Activated B cell treated with CpG ODN at 0.5 μM for 24 hours (primary cell): ENCODE measurements around the gene SRF. TPM values are rescaled to one million over a fixed set of nuclear protein-coding genes. Genes with fewer than 3 reads are reported as not detected.

Source experiments
- ATAC-seq: fragments of 200-7000 bp; cut with Tn5 transposase; one replicate; pipeline ENCODE4 v1.10.0; 2021; ENCODE audit warnings: low read depth, mild to moderate bottlenecking, moderate library complexity
- CTCF ChIA-PET: fragments of 350-600 bp; sonication (Branson Sonifier 250); formaldehyde crosslinking; loops from one replicate; lab custom pipeline; 2021; ENCODE audit warnings: antibody characterized with exemption; lab: Charles Lee
- POLR2A ChIA-PET: fragments of 350-600 bp; sonication (Branson Sonifier 250); formaldehyde crosslinking; loops from one replicate; lab custom pipeline; 2021; ENCODE audit warnings: antibody characterized with exemption; lab: Charles Lee
- DNase-seq: peaks from one replicate; pipeline ENCODE4 v3.0.0; 2022
- H3K27ac Mint-ChIP-seq: one replicate; pipeline ENCODE4 v1.8.0; 2020; ENCODE audit warnings: mixed read lengths
- H3K27me3 Mint-ChIP-seq: one replicate; pipeline ENCODE4 v1.8.0; 2021; ENCODE audit warnings: mixed read lengths
- H3K36me3 Mint-ChIP-seq: one replicate; pipeline ENCODE4 v1.8.0; 2021; ENCODE audit warnings: low read depth, mixed read lengths
- H3K4me1 Mint-ChIP-seq: one replicate; pipeline ENCODE4 v1.8.0; 2021; ENCODE audit warnings: mixed read lengths
- H3K4me3 Mint-ChIP-seq: one replicate; pipeline ENCODE4 v1.8.0; 2020; ENCODE audit warnings: mild to moderate bottlenecking, mixed read lengths
- H3K9me3 Mint-ChIP-seq: one replicate; pipeline ENCODE4 v1.8.0; 2020; ENCODE audit warnings: mixed read lengths
- CTCF ChIP-seq: fragments of 200-600 bp; IDR thresholded peaks from one replicate; pipeline ENCODE4 v1.8.0; 2022; ENCODE audit warnings: antibody characterized with exemption, mild to moderate bottlenecking
- intact Hi-C: fragments of 100-400 bp; cut with micrococcal nuclease; formaldehyde crosslinking; loops from one replicate; pipeline ENCODE4 v1.15.1; 2024
- total RNA-seq: library from RNA; stranded (reverse); gene quantifications from 2 replicates; pipeline ENCODE4 v1.2.3, GENCODE V29; 2022

The SRF gene
- total RNA-seq, 1 donor from 2014 or later: 35.9 TPM

DNA sequence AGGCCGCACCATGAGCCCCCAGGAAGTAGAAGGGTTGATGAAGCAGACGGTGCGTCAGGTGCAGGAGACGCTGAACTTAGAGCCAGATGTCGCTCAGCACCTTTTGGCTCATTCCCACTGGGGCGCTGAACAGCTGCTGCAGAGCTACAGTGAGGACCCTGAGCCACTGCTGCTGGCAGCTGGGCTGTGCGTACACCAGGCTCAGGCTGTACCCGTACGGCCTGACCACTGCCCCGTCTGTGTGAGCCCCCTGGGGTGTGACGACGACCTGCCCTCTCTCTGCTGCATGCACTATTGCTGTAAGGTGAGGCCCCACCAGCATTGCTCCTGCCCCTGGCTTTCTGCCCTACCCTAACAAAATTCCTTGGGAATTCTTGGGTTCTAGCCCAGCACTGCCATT lies 45.1 kb downstream of the SRF start:
- ATAC-seq: no peak
- intact Hi-C loops: no loop called here
- ChIA-PET CTCF (interaction anchor here (1.1 kb wide), 1 partner anchor 13 kb away, joined by 3 read pairs; the partner anchor contains the start of gene DNPH1), POLR2A (no interaction called here)
- no peaks in the 10 kb centered on the region for H3K27me3 Mint-ChIP-seq
- no peak for DNase-seq
- H3K9me3 Mint-ChIP-seq: no peaks in the 10 kb centered on the region
- H3K27ac Mint-ChIP-seq: no peak overlapping the region
- H3K4me1 Mint-ChIP-seq: no peaks in the 10 kb centered on the region
- no peak for TF ChIP-seq CTCF
- peaks cover 68% of the 10 kb centered on the region for H3K36me3 Mint-ChIP-seq
- no peak overlapping the region for H3K4me3 Mint-ChIP-seq

- ChIA-PET POLR2A (no interaction called here), CTCF (interaction anchor here (0.7 kb wide), 1 partner anchor 139 kb away, joined by 3 read pairs; no protein-coding TSS in a partner anchor)
- no peak overlapping the region for H3K4me3 Mint-ChIP-seq
- H3K4me1 Mint-ChIP-seq: peaks cover 9% of the 10 kb centered on the region
- intact Hi-C loops: no loop called here
- H3K9me3 Mint-ChIP-seq: no peaks in the 10 kb centered on the region
- ATAC-seq: no peak
- no peak overlapping the region for H3K27ac Mint-ChIP-seq
- peaks cover 69% of the 10 kb centered on the region for H3K36me3 Mint-ChIP-seq
- no peaks in the 10 kb centered on the region for H3K27me3 Mint-ChIP-seq
- DNase-seq: no peak
- no peak for TF ChIP-seq CTCF
These were observed 46.3 kb downstream of the SRF start for GRCh38 chr6:43217351-43217750.

GRCh38 chr6:43219119-43219518 lies 48.0 kb downstream of the SRF start:
- ATAC-seq (no peak), DNase-seq (no peak)
- H3K27me3 Mint-ChIP-seq: no peaks in the 10 kb centered on the region
- H3K9me3 Mint-ChIP-seq: no peaks in the 10 kb centered on the region
- no peak overlapping the region for H3K4me3 Mint-ChIP-seq
- intact Hi-C loops: no loop called here
- H3K4me1 Mint-ChIP-seq: peaks cover 26% of the 10 kb centered on the region
- no peak for TF ChIP-seq CTCF
- H3K27ac Mint-ChIP-seq: no peak overlapping the region
- ChIA-PET POLR2A (interaction anchor here (0.6 to 1.2 kb wide), 3 partner anchors 37 to 401 kb away, joined by 3 to 4 read pairs (median 3); partner anchors contain the start of gene CUL9), CTCF (interaction anchor here (0.9 kb wide), 1 partner anchor 10 kb away, joined by 3 read pairs; the partner anchor contains the start of gene DNPH1)
- H3K36me3 Mint-ChIP-seq: peaks cover 69% of the 10 kb centered on the region

DNA sequence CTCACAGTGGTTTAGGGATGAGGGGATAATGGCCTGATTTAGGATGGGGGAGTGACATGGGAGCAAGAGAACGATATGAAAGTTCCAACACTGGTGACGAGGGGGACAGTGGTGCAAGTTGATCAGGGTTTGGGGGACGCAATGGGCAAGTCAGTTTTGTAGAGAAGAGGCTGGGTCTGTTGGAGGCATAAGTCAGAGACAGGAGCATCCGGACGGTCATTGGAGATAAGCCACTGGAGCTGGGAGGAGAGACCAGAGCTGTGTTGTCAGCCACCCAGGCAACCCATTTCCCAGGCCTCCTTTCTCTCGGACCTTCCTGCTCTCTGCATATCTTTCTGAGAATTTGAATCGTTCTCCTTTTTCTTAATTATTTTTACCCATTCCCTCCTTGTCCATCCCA lies 48.7 kb downstream of the SRF start:
- Mint-ChIP-seq H3K27me3 (no peaks in the 10 kb centered on the region), H3K36me3 (peaks cover 71% of the 10 kb centered on the region), H3K27ac (no peak overlapping the region), H3K4me1 (peaks cover 32% of the 10 kb centered on the region), H3K9me3 (no peaks in the 10 kb centered on the region), H3K4me3 (peak overlapping the region; percentile 21)
- intact Hi-C loops: loop anchor here (10.0 kb wide), 1 partner anchor 165 kb away; the partner anchor contains the start of genes CUL7, KLC4 and MRPL2
- no peak for TF ChIP-seq CTCF
- ATAC-seq: no peak
- ChIA-PET POLR2A (interaction anchor here (0.6 to 1.2 kb wide), 3 partner anchors 45 to 402 kb away, joined by 3 to 4 read pairs (median 4); partner anchors contain the start of genes KLC4 and MRPL2), CTCF (interaction anchor here (0.9 kb wide), 1 partner anchor 9 kb away, joined by 3 read pairs; the partner anchor contains the start of gene DNPH1)
- DNase-seq: no peak

DNA sequence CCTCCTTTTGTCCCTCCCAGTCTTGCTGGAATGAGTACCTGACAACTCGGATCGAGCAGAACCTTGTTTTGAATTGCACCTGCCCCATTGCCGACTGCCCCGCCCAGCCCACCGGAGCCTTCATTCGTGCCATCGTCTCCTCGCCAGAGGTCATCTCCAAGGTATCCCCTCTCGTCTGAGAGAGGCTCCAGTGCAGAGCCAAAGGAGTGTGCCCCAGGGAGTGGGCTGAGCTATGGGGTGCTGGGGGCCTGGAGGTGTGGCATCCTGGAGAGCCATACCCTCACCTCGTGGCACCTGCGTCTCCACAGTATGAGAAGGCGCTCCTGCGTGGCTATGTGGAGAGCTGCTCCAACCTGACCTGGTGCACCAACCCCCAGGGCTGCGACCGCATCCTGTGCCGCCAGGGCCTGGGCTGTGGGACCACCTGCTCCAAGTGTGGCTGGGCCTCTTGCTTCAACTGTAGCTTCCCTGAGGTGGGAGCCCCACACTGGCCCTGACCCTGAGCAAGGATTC lies 49.4 kb downstream of the SRF start:
- DNase-seq (no peak), ATAC-seq (no peak)
- TF ChIP-seq CTCF: no peak
- ChIA-PET POLR2A (interaction anchor here (0.6 to 1.2 kb wide), 4 partner anchors 9 to 173 kb away, joined by 3 to 5 read pairs (median 4); partner anchors contain the start of genes DNPH1, KLC4 and MRPL2), CTCF (interaction anchor here (0.9 kb wide), 1 partner anchor 9 kb away, joined by 3 read pairs; no protein-coding TSS in a partner anchor)
- H3K9me3 Mint-ChIP-seq: no peaks in the 10 kb centered on the region
- intact Hi-C loops: loop anchor here (10.0 kb wide), 1 partner anchor 166 kb away; the partner anchor contains the start of genes CUL7, KLC4 and MRPL2
- peaks cover 37% of the 10 kb centered on the region for H3K4me1 Mint-ChIP-seq
- H3K27me3 Mint-ChIP-seq: no peaks in the 10 kb centered on the region
- H3K4me3 Mint-ChIP-seq: no peak overlapping the region
- peak overlapping the region; percentile 53 for H3K27ac Mint-ChIP-seq
- peaks cover 66% of the 10 kb centered on the region for H3K36me3 Mint-ChIP-seq
